Loucy (cell line): ENCODE measurements around the gene SERPINB12.

Experiments used
- H2AFZ ChIP-seq: fragments of 200-600 bp; sonication (generic); 2 replicates; pipeline ENCODE4 v1.6.0; 2016; ENCODE audit warnings: antibody characterized with exemption, mild to moderate bottlenecking, low read length, moderate library complexity
- H3F3A ChIP-seq: fragments of 200-600 bp; 2 replicates; pipeline ENCODE4 v1.6.0; 2016; ENCODE audit warnings: antibody characterized with exemption, low read depth, mild to moderate bottlenecking
- H3K27me3 ChIP-seq: fragments of 200-600 bp; sonication (generic); 2 replicates; pipeline ENCODE4 v1.6.1; 2014; ENCODE audit warnings: low read length, mild to moderate bottlenecking; ENCODE audit not compliant: insufficient read depth, poor library complexity, severe bottlenecking
- H3K36me3 ChIP-seq: fragments of 200-600 bp; sonication (generic); 2 replicates; pipeline ENCODE4 v1.6.1; 2016; ENCODE audit warnings: low read length; ENCODE audit not compliant: insufficient read depth
- H3K4me1 ChIP-seq: fragments of 200-600 bp; sonication (generic); 2 replicates; pipeline ENCODE4 v1.5.1; 2014; ENCODE audit warnings: low read length, mild to moderate bottlenecking; ENCODE audit not compliant: insufficient read depth, poor library complexity, severe bottlenecking
- H3K4me2 ChIP-seq: fragments of 200-600 bp; sonication (generic); 2 replicates; pipeline ENCODE4 v1.6.0; 2014; ENCODE audit warnings: antibody characterized with exemption, low read length, low read depth, mild to moderate bottlenecking; ENCODE audit not compliant: poor library complexity, severe bottlenecking
- H3K4me3 ChIP-seq: fragments of 200-600 bp; sonication (generic); 2 replicates; pipeline ENCODE4 v1.5.1; 2014; ENCODE audit warnings: low read length, mild to moderate bottlenecking, mixed read lengths; ENCODE audit not compliant: poor library complexity, severe bottlenecking
- H3K79me2 ChIP-seq: fragments of 200-600 bp; sonication (generic); 2 replicates; pipeline ENCODE4 v1.6.1; 2014; ENCODE audit warnings: low read length; ENCODE audit not compliant: insufficient read depth
- H3K9ac ChIP-seq: fragments of 200-600 bp; sonication (generic); 2 replicates; pipeline ENCODE4 v1.6.0; 2014; ENCODE audit warnings: mild to moderate bottlenecking, low read depth, low read length, moderate library complexity; ENCODE audit not compliant: poor library complexity, severe bottlenecking
- H3K9me2 ChIP-seq: fragments of 200-600 bp; sonication (generic); replicated peaks from 2 replicates; pipeline ENCODE4 v1.6.1; 2016; ENCODE audit warnings: low read depth, low read length, mixed read lengths
- H3K9me3 ChIP-seq: fragments of 200-600 bp; sonication (generic); 2 replicates; pipeline ENCODE4 v1.6.1; 2014; ENCODE audit warnings: mild to moderate bottlenecking, antibody characterized with exemption, low read length, low read depth; ENCODE audit not compliant: insufficient read depth
- H4K20me1 ChIP-seq: fragments of 200-600 bp; sonication (generic); 2 replicates; pipeline ENCODE4 v1.6.0; 2014; ENCODE audit warnings: antibody characterized with exemption, low read length, mild to moderate bottlenecking; ENCODE audit not compliant: insufficient read depth, poor library complexity, severe bottlenecking
- CTCF ChIP-seq: fragments of 200-600 bp; sonication (generic); conservative IDR thresholded peaks from 2 replicates; pipeline ENCODE4 v1.5.1; 2014; ENCODE audit warnings: mild to moderate bottlenecking, antibody characterized with exemption, low read length
- EZH2phosphoT487 ChIP-seq: fragments of 200-600 bp; IDR thresholded peaks from 2 replicates; pipeline ENCODE4 v1.6.1; 2018; ENCODE audit warnings: antibody characterized with exemption, mild to moderate bottlenecking, moderate library complexity, borderline replicate concordance

SERPINB12 gene

GRCh38 chr18:63564561-63564960 lies 22.4 kb downstream of the SERPINB12 start:
- Histone ChIP-seq H3K9me2 (no peaks in the 10 kb centered on the region), H3K9ac (no peak overlapping the region), H3K79me2 (no peaks in the 10 kb centered on the region), H3K4me1 (no peaks in the 10 kb centered on the region), H3K9me3 (no peaks in the 10 kb centered on the region), H4K20me1 (no peaks in the 10 kb centered on the region), H3K36me3 (no peaks in the 10 kb centered on the region), H3K4me2 (no peak overlapping the region), H2AFZ (no peak overlapping the region), H3K27me3 (peaks cover 8% of the 10 kb centered on the region), H3F3A (no peaks in the 10 kb centered on the region), H3K4me3 (no peak overlapping the region)
- no peak for TF ChIP-seq CTCF

- Histone ChIP-seq H3K9me2 (no peaks in the 10 kb centered on the region), H3K4me2 (no peak overlapping the region), H3K36me3 (no peaks in the 10 kb centered on the region), H3K27me3 (peaks cover 8% of the 10 kb centered on the region), H4K20me1 (no peaks in the 10 kb centered on the region), H3K9me3 (no peaks in the 10 kb centered on the region), H3K9ac (no peak overlapping the region), H3K4me1 (no peaks in the 10 kb centered on the region), H2AFZ (no peak overlapping the region), H3K4me3 (no peak overlapping the region), H3F3A (no peaks in the 10 kb centered on the region), H3K79me2 (no peaks in the 10 kb centered on the region)
- TF ChIP-seq EZH2phosphoT487 = no peak
These were observed 25.1 kb downstream of the SERPINB12 start for GRCh38 chr18:63567276-63567675.

GRCh38 chr18:63567825-63568224 lies 25.7 kb downstream of the SERPINB12 start:
- Histone ChIP-seq H3K4me2 (no peak overlapping the region), H3K4me1 (no peaks in the 10 kb centered on the region)
- no peak for TF ChIP-seq EZH2phosphoT487
- no peak for TF ChIP-seq CTCF

GRCh38 chr18:63570721-63571120 lies 28.6 kb downstream of the SERPINB12 start:
- Histone ChIP-seq H3F3A (no peaks in the 10 kb centered on the region), H3K9me3 (no peaks in the 10 kb centered on the region), H3K9ac (no peak overlapping the region), H3K27me3 (peaks cover 8% of the 10 kb centered on the region), H3K9me2 (no peaks in the 10 kb centered on the region), H3K4me3 (no peak overlapping the region), H2AFZ (no peak overlapping the region), H3K4me2 (no peak overlapping the region), H3K79me2 (no peaks in the 10 kb centered on the region), H4K20me1 (no peaks in the 10 kb centered on the region), H3K4me1 (no peaks in the 10 kb centered on the region), H3K36me3 (no peaks in the 10 kb centered on the region)
- TF ChIP-seq EZH2phosphoT487 (no peak), CTCF (no peak)

More at GRCh38 chr18:63567825-63568224, 25.7 kb downstream of the SERPINB12 start:
- no peaks in the 10 kb centered on the region for H3F3A ChIP-seq
- H2AFZ ChIP-seq = no peak overlapping the region
- peaks cover 8% of the 10 kb centered on the region for H3K27me3 ChIP-seq
- no peaks in the 10 kb centered on the region for H4K20me1 ChIP-seq
- no peaks in the 10 kb centered on the region for H3K79me2 ChIP-seq
- no peak overlapping the region for H3K9ac ChIP-seq
- no peaks in the 10 kb centered on the region for H3K9me2 ChIP-seq
- H3K9me3 ChIP-seq = no peaks in the 10 kb centered on the region
- H3K36me3 ChIP-seq = no peaks in the 10 kb centered on the region
- H3K4me3 ChIP-seq = no peak overlapping the region
